Thyroid gland (tissue), 4 donors: ENCODE results near the gene HBA1. TPM values are rescaled to one million over a fixed set of nuclear protein-coding genes. Genes with fewer than 3 reads are reported as not detected.

Source experiments
- DNase-seq, 2 donors: peaks; one replicate each; pipeline ENCODE4 v3.0.0-alpha.2; 2019
- H3K27ac ChIP-seq, 3 donors: fragments of 200-600 bp; sonication (generic); 1 replicate in 2 of 3; 2 replicates in 1 of 3; pipeline ENCODE4 v1.5.1; 2016 to 2019; ENCODE audit warnings: mild to moderate bottlenecking in 1 of 3, moderate library complexity in 1 of 3
- H3K27me3 ChIP-seq: fragments of 200-600 bp; sonication (generic); one replicate; pipeline ENCODE4 v1.5.1; 2019
- H3K36me3 ChIP-seq, 2 donors: fragments of 200-600 bp; sonication (generic); one replicate each; pipeline ENCODE4 v1.5.1; 2016 to 2019
- H3K4me1 ChIP-seq, 2 donors: fragments of 200-600 bp; sonication (generic); one replicate each; pipeline ENCODE4 v1.5.1; 2017 to 2019
- H3K4me3 ChIP-seq, 3 donors: fragments of 200-600 bp; sonication (generic); replicated peaks in 1 of 3; 1 replicate in 2 of 3; 2 replicates in 1 of 3; pipeline ENCODE4 v1.5.1; 2016; ENCODE audit warnings: mild to moderate bottlenecking in 1 of 3
- H3K9me3 ChIP-seq: fragments of 200-600 bp; sonication (generic); one replicate; pipeline ENCODE4 v1.5.1; 2017
- POLR2A ChIP-seq, 2 donors: fragments of 450-650 bp; IDR thresholded peaks; one replicate each; pipeline ENCODE4 v1.6.1; 2017; ENCODE audit warnings: antibody characterized with exemption in 2 of 2, mild to moderate bottlenecking in 2 of 2, moderate library complexity in 1 of 2
- WGBS, 2 donors: methylation state at CpG; one replicate each; pipeline ENCODE4 v1.1.5; 2017; 5-methylcytosine and 5-hydroxymethylcytosine counted together
- intact Hi-C: fragments of 100-400 bp; cut with DNase I; formaldehyde crosslinking; loops from one replicate; pipeline ENCODE4 v1.15.1; 2023
- total RNA-seq, 4 donors: library from RNA; depleted of rRNA; stranded (reverse); fragments of >200 nt; gene quantifications; one replicate each; pipeline ENCODE4 v1.2.3, GENCODE V29; 2016
- TF ChIP-seq, protein P1 (sequence below), 6 experiments: fragments of 200-600 bp in 3 of 6; fragments of 450-650 bp in 3 of 6; sonication (generic) in 3 of 6; IDR thresholded peaks; one replicate each; pipeline ENCODE4 v1.5.1; 2016 to 2019; ENCODE audit warnings: antibody characterized with exemption in 6 of 6, mild to moderate bottlenecking in 2 of 6, inconsistent platforms in 1 of 6, moderate library complexity in 1 of 6

HBA1 gene
- total RNA-seq, 4 donors from 2014 or later, result 16.5 to 110 TPM; not detected in 2

- TF ChIP-seq POLR2A (IDR thresholded peaks at IDR 0.05), result no peak
- TF ChIP-seq, protein P1, sequence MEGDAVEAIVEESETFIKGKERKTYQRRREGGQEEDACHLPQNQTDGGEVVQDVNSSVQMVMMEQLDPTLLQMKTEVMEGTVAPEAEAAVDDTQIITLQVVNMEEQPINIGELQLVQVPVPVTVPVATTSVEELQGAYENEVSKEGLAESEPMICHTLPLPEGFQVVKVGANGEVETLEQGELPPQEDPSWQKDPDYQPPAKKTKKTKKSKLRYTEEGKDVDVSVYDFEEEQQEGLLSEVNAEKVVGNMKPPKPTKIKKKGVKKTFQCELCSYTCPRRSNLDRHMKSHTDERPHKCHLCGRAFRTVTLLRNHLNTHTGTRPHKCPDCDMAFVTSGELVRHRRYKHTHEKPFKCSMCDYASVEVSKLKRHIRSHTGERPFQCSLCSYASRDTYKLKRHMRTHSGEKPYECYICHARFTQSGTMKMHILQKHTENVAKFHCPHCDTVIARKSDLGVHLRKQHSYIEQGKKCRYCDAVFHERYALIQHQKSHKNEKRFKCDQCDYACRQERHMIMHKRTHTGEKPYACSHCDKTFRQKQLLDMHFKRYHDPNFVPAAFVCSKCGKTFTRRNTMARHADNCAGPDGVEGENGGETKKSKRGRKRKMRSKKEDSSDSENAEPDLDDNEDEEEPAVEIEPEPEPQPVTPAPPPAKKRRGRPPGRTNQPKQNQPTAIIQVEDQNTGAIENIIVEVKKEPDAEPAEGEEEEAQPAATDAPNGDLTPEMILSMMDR (IDR thresholded peaks at IDR 0.05), result no peak
- H3K36me3 ChIP-seq, result no peaks in the 10 kb centered on the region
- peaks cover 10 to 18% of the 10 kb centered on the region in 2 donors for H3K4me1 ChIP-seq
- no peaks in the 10 kb centered on the region for H3K9me3 ChIP-seq
- H3K27me3 ChIP-seq, result peaks cover 23% of the 10 kb centered on the region
- WGBS, 2 donors, result 1 to 8% methylated on average over 8 to 13 of the region's 13 CpGs
- H3K4me3 ChIP-seq, result no peak overlapping the region
- no peak for DNase-seq
- intact Hi-C loops, result no loop called here
- no peak overlapping the region for H3K27ac ChIP-seq
These were observed 928 bp downstream of the HBA1 start for GRCh38 chr16:177394-177822.

GRCh38 chr16:177981-178667 lies 1.6 kb downstream of the HBA1 start:
- no peak overlapping the region for H3K27ac ChIP-seq
- WGBS, 2 donors, result 62 to 67% methylated on average over 5 to 9 of the region's 11 CpGs
- no peak overlapping the region for H3K4me3 ChIP-seq
- peaks cover 23% of the 10 kb centered on the region for H3K27me3 ChIP-seq
- no peak for TF ChIP-seq POLR2A (IDR thresholded peaks at IDR 0.05)
- TF ChIP-seq, protein P1 (IDR thresholded peaks at IDR 0.05), result no peak
- no peaks in the 10 kb centered on the region for H3K9me3 ChIP-seq
- intact Hi-C loops, result no loop called here
- no peak for DNase-seq
- peaks cover 10 to 18% of the 10 kb centered on the region in 2 donors for H3K4me1 ChIP-seq
- H3K36me3 ChIP-seq, result no peaks in the 10 kb centered on the region

DNA sequence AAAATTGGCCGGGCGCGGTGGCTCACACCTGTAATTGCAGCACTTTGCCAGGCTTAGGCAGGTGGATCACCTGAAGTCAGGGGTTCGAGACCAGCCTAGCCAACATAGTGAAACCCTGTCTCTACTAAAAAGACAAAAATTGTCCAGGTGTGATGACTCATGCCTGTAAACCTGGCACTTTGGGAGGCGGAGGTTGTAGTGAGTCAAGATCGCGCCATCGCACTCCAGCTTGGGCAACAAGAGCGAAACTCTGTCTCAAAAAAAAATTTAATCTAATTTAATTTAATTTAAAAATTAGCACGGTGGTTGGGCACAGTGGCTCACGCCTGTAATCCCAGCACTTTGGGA lies 2.2 kb downstream of the HBA1 start:
- intact Hi-C loops, result no loop called here
- no peak for TF ChIP-seq POLR2A (IDR thresholded peaks at IDR 0.05)
- TF ChIP-seq, protein P1 (IDR thresholded peaks at IDR 0.05), result no peak
- Histone ChIP-seq H3K27me3 (peaks cover 23% of the 10 kb centered on the region), H3K4me1 (peaks cover 10 to 18% of the 10 kb centered on the region in 2 donors), H3K9me3 (no peaks in the 10 kb centered on the region), H3K4me3 (no peak overlapping the region), H3K36me3 (no peaks in the 10 kb centered on the region), H3K27ac (no peak overlapping the region)
- 82 to 85% methylated on average over 11 of the region's 11 CpGs for WGBS, 2 donors
- DNase-seq, result no peak

GRCh38 chr16:179211-180092 lies 3.0 kb downstream of the HBA1 start:
- H3K27me3 ChIP-seq, result peaks cover 23% of the 10 kb centered on the region
- TF ChIP-seq, protein P1 (IDR thresholded peaks at IDR 0.05), result no peak
- no peak for TF ChIP-seq POLR2A (IDR thresholded peaks at IDR 0.05)
- peaks cover 10 to 18% of the 10 kb centered on the region in 2 donors for H3K4me1 ChIP-seq
- no peaks in the 10 kb centered on the region for H3K9me3 ChIP-seq
- intact Hi-C loops, result loop anchor here (5.0 kb wide), 1 partner anchor 72 kb away; no protein-coding TSS in a partner anchor
- H3K27ac ChIP-seq, result no peak overlapping the region
- WGBS, 2 donors, result 74% methylated on average over 17 of the region's 17 CpGs
- no peaks in the 10 kb centered on the region for H3K36me3 ChIP-seq
- H3K4me3 ChIP-seq, result no peak overlapping the region
- no peak for DNase-seq
